GM21381 (cell line): ENCODE measurements around the gene PLEKHD1.
"Not testable (repeated sequence)": the region's sequence is repeated elsewhere in the genome, so short reads cannot be mapped to it uniquely, and the experiment has no call there.

Source experiments
- ATAC-seq: cut with Tn5 transposase; IDR thresholded peaks from one replicate; pipeline ENCODE4 v1.9.1; 2021; ENCODE audit warnings: mild to moderate bottlenecking, moderate library complexity; ENCODE audit not compliant: unreplicated experiment

PLEKHD1 gene

DNA sequence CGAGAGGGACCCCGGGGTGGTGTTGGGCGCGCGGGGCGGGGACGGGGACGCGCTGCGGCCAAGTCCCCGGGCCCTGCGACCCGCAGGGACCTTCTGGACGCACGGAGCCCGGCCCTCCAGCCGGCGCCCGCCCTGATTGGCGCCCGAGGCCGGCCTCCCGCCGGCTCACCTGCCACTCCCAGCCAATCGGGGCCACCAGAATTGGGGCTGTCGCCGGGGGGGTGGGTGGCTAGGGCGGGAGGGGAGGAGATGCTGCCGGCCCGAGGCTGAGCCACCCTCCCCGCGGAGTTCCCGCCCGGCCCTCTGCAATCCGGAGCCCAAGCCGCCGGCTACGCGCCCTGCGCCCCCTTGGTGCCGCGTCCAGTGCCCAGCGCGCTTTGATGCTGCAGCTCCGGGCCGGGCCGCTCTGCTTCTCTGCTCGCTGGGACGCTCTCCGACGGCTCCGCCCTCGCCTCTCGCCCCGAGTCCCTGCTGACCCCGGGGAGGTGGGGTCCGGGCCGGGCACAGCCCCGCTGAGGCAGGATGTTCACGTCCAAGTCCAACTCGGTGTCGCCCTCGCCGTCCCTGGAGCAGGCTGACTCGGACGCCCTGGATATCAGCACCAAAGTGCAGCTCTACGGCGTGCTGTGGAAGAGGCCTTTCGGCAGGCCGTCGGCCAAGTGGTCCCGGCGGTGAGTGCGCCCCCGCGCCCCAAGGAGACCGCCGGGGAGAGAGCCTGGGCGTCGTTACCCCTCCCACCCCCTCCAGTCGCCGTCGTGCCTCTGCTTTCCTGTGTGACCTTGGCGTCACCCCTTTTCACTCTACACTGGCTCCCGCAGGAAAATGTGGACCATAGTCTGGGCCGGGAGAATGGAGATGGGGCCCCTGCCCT, at the start of gene PLEKHD1:
PLEKHD1 (plus strand) TSS at position 285 of the 871 bp plus-strand sequence; CDS start at position 523, 238 bp downstream.
- no peak for ATAC-seq

DNA sequence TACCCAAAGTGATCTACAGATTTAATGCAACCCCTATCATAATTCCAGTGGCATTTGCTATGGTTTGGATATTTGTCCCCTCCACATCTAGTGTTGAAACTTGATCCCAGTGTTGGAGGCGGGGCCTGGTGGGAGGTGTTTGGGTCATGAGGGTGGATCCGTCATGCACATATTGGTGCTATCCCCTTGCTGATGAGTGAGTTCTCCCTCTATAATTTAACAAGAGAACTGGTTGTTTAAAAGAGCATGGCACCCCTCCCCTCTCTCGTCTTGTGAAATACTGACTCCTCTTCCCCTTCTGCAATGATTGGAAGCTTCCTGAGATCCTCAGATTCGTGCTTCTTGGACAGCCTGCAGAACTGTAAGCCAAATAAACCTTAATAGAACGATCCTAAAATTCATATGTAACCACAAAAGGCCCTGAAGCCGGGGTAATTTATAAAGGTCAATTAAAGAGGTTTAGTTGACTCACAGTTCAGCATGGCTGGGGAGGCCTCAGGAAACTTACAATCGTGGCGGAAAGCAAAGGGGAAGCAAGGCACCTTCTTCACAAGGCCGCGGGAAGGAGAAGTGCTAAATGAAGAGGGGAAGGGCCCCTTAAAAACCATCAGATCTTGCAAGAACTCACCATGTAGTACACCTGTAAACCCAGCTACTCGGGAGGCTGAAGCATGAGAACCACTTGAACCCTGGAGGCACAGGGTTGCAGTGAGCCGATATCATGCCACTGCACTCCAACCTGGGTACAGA, 44.8 kb upstream of the PLEKHD1 start:
- ATAC-seq: no peak

GRCh38 chr14:69441948-69442347, 42.6 kb upstream of the PLEKHD1 start:
- no peak for ATAC-seq

DNA sequence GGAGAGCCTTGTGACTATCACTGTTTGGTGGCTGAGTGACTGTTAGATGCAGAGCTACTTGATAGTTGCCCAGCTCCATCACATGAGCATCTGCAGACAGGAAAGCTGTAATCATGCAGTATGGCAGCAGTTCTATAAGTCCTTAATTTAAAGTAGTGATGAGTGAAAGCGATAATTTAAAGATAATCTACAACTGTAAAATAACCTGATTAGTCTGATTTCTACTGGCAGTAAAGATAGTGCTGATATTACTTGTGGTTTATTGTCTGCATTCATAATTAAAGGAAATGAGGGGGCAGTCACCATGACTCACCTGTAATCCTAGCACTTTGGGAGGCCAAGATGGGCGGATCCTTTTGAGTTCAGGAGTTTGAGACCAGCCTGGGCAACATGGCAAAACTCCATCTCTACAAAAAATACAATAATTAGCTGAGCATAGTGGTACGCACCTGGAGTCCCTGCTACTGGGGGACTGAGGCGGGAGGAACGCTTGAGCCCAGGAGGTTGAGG, 41.2 kb upstream of the PLEKHD1 start:
- ATAC-seq: no peak

DNA sequence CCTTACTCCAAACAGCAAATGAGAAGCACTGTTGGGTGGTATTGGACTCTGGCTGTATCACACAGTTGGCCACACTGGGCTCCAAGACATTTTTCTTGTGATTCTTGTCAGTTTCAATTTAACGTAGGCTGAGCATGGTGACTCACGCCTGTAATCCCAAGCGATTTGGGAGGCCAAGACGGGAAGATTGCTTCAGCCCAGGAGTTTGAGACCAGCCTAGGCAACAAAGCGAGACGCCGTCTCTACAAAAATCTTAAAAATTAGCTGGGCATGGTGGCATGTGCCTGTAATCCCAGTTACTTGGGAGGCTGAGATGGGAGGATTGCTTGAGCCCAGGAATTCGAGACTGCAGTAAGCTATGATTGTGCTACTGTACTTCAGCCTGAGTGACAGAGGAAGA, 35.3 kb upstream of the PLEKHD1 start:
- ATAC-seq: no peak

DNA sequence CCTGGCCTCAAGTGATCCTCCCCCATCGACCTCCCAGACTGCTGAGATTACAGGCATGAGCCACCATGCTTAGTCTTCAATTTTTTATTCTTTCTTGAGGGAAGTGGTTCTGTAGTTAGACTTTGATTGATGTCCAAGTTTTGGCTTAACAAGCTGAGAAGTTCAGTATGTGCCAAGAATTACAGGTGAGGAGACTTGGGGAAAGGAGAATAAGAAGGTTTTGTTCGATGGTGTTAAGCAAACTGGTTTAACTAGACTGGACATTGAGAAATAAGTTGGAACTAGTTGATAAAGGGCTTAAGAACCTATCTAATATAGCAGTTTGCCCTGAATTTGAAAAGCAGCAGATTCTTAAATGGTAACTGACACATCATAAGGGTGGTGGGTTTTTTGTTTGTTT, 32.6 kb upstream of the PLEKHD1 start:
- no peak for ATAC-seq

DNA sequence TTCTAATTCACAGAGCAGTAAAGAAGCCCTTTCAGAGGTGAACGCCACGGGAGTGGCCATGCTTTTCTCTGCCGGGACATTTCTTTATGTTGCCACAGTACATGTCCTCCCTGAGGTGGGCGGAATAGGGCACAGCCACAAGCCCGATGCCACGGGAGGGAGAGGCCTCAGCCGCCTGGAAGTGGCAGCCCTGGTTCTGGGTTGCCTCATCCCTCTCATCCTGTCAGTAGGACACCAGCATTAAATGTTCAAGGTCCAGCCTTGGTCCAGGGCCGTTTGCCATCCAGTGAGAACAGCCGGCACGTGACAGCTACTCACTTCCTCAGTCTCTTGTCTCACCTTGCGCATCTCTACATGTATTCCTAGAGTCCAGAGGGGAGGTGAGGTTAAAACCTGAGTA, 26.2 kb upstream of the PLEKHD1 start:
- ATAC-seq: no peak

- ATAC-seq: no peak
These were observed 25.4 kb upstream of the PLEKHD1 start for GRCh38 chr14:69459122-69459521.

DNA sequence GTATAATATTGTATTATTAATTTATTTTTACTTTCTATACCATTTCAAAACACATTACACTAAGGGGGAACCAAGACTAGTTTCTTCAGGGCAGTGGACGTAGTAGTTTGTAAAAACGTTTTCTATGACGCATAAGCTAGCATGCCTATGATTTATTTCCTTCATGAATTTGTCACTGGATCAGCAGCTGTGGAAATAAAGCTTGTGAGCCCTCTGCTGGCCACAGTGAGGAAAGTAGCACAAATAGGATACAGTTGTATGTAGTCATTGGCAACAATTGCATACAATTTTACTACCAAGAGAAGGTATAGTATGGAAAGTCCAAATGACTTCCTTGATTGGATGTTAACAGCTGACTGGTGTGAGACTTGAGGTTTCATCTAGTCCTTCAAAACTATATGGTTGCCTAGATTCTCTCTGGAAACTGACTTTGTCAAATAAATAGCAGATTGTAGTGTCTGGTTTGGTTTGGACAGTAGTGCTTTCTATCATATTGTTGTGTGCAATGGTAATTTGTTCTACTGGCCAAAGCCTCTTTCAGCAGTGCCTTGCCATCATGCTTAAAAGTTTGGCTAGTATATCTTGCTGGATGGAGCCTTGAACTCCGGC, 24.3 kb upstream of the PLEKHD1 start:
- no peak for ATAC-seq

- ATAC-seq: no peak
These were observed 20.1 kb upstream of the PLEKHD1 start for GRCh38 chr14:69464379-69464778.

DNA sequence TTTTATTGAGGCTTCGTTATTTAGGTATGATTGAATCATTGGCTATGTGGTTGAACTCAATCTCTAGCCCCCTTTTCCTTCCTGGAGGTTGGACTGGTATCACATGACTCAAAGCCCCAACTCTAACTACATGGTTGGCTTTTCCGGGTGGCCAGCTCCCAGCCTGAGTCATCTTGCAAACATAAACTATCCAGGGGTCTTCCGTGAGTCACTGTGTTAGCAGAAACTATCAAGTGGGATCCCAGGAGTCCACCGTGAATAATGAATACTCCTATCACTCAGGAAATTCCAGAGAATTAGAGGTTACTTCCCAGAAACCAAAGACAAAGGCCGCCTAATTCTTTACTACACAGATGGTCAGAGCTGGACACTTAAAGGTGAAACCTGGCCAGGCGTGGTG, 19.7 kb upstream of the PLEKHD1 start:
- no peak for ATAC-seq

- no peak for ATAC-seq
These were observed 15.6 kb upstream of the PLEKHD1 start for GRCh38 chr14:69468949-69469348.

DNA sequence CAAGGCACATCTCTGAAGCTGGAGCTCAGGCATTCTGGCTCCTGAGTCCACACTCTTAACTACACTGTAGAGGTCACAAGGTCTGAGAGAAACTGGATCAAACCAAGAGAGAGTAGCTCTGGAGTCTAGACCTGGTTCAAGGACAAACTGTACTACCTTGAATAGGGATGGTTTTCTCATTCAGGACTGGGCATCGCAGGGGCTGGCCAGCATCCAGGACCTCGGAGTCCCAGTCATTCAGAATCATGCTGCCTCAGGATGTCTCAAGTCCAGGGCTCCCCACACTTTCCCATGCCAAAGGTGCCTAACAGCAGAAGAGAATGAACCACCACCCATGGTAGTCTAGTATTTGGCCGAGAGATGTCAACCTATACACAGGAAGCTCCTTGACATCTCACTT, 13.1 kb upstream of the PLEKHD1 start:
- no peak for ATAC-seq

- ATAC-seq: no peak
These were observed 12.6 kb upstream of the PLEKHD1 start for GRCh38 chr14:69471916-69472315.

DNA sequence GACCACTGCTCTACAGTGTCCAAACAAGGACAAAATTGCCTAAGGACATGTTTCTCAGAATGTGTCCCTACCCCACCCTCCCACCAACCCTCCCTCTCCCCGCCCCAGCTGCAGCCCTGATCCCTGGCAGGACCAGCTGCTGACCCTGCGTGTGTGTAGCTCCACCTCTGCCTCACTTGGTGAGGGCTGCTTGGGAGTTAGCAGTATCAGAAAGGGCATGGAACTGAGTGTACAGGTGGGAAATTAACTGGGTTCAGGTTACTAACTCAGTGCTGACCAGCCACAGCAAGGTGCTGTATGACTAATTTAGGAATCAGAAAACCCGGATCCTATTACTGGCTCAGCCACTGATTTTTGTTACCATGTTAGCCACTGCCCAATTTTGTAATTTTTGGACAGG, 11.3 kb upstream of the PLEKHD1 start:
- no peak for ATAC-seq

DNA sequence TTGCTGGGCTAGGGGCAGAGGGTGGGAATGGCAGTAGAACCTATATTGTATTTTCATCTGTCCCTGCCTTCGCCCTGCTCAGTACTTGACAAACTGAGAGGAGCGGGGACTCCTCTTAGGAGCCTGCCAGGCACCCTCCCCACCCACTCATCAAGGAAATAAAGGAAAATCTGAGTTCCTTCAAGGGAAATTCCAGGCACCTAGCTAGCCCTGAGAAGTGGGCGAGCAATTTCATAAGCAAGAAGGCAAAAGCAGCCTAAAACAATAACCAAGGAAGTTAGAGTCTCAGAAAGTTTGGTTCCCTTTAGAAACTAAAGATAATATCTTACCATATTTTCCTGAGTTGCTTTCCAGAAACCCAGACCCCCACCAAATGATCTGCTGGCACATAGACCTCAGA, 10.6 kb upstream of the PLEKHD1 start:
- ATAC-seq: no peak

DNA sequence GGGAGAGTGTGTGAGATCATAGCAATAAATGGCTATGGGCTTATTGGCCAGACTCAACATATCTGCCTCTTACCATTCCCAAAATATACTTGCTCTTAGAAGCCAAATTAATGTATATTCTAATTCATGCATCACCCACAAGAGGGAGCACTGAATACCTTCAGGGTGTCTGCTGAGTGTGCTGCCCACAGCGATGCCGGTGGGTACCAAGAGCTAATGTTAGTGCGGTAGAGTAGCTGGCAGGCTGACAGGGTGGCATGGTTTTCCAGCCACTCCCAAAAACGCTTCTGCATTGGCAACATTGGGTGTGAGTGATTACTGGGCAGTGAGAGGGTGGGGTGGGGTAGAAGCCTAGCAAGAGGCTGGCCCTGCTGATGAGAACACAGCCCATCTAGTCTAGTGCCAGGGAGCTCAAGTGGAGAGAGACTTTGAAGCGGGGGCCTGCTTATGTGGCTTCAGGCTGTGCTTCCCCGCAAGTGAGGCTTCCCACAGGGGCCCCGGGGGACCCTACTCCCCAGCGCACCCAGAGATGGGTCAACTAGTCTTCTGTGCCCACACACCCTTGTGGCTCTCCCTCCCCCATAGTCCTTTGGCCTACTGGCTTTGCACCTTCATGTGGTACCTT, 9.2 kb upstream of the PLEKHD1 start:
- no peak for ATAC-seq

DNA sequence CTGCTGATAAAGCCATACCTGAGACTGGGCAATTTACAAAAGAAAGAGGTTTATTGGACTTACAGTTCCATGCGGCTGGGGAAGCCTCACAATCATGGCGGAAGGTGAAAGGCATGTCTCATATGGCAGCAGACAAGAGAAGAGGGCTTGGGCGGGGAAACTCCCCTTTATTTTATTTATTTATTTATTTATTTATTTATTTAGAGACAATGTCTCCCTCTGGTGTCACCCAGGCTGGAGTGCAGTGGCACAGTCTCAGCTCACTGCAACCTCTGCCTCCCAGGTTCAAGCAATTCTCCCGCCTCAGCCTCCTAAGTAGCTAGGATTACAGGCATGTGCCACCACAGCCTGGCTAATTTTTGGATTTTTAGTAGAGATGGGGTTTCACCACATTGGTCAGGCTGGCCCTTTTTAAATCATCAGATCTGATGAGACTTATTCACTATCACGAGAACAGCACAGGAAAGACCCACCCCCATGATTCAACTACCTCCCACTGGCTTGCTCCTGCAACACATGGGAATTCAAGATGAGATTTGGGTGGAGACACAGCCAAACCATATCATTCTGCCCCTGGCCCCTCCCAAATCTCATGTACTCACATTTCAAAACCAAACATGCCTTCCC, 7.6 kb upstream of the PLEKHD1 start:
- not testable (repeated sequence) for ATAC-seq

DNA sequence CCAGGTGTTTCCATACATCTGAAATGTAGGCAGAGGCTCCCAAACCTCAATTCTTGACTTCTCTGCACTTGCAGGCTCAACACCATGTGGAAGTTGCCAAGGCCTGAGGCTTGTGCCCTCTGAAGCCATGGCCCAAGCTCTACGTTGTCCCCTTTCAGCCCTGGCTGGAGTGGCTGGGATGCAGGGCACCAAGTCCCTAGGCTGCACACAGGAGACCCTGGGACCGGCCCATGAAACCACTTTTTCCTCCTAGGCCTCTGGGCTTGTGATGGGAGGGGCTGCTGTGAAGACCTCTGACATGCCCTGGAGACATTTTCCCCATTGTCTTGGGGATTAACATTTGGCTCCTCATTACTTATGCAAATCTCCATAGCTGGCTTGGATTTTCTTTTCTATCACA, 6.5 kb upstream of the PLEKHD1 start:
- ATAC-seq: not testable (repeated sequence)

GRCh38 chr14:69479696-69480095, 4.8 kb upstream of the PLEKHD1 start:
- ATAC-seq: no peak

DNA sequence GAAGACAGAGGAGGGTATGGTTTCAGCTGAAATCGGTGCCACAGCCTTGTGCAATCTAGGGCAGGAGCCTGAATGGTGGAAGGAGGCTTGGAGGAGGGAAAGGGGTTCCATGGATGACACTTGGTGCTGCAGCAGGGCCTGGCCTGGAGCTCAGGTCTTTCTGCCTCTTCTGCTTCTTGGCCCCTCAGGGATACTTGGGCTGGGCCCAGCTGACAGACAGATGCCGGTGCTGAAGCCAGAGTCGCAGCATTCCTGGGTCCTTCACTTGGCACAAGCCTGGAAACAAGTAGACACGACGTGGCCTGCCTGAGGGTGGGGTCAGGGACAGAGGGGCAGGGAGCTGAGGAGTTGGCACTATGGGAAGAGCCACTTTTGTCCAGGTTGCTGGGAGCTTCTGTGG, 4.4 kb upstream of the PLEKHD1 start:
- ATAC-seq: no peak
